ENCODE data around the gene TMED9.
A peak's percentile ranks its signal among the peaks of the same experiment; 100 is the strongest.

TMED9 gene

GRCh38 chr5:177592010-177592834 lies at the start of gene TMED9:
Gene TMED9 (plus strand): TSS chr5:177592203. CDS start chr5:177592215, 12 bp downstream.
- Histone ChIP-seq H3K9ac (peak within 1 kb of the TSS; percentile 91), H3K4me3 (ENCODE audit: low read depth, low read length) (peak within 1 kb of the TSS; percentile 96), H3K27me3 (ENCODE audit: control insufficient read depth, insufficient read depth, low read length) (no peaks in the 10 kb centered on the region), H3K4me1 (peaks cover 4% of the 10 kb centered on the region), H3K4me2 (ENCODE audit: low read length) (peak within 1 kb of the TSS; percentile 96), H3K79me2 (peaks cover 4% of the 10 kb centered on the region), H3K27ac (peak within 1 kb of the TSS; percentile 81), H3K36me3 (ENCODE audit: control insufficient read depth, insufficient read depth, low read length) (no peaks in the 10 kb centered on the region), H3K9me3 (ENCODE audit: control insufficient read depth, low read length) (no peaks in the 10 kb centered on the region), H2AFZ (peak within 1 kb of the TSS; percentile 92)
- TF ChIP-seq CTCF (IDR thresholded peaks at IDR 0.05): peak; percentile 23

GRCh38 chr5:177542816-177543465 lies 49.1 kb upstream of the TMED9 start:
- H3K79me2 ChIP-seq: peaks cover 46% of the 10 kb centered on the region
- H3K4me2 ChIP-seq (ENCODE audit: low read length): no peak overlapping the region
- H3K4me1 ChIP-seq: no peaks in the 10 kb centered on the region
- no peaks in the 10 kb centered on the region for H3K36me3 ChIP-seq (ENCODE audit: control insufficient read depth, insufficient read depth, low read length)
- H3K9ac ChIP-seq: no peak overlapping the region
- no peak overlapping the region for H2AFZ ChIP-seq
- no peak for TF ChIP-seq CTCF (IDR thresholded peaks at IDR 0.05)
- H3K4me3 ChIP-seq (ENCODE audit: low read depth, low read length): no peak overlapping the region
- H3K9me3 ChIP-seq (ENCODE audit: control insufficient read depth, low read length): no peaks in the 10 kb centered on the region
- H3K27ac ChIP-seq: no peak overlapping the region
- no peaks in the 10 kb centered on the region for H3K27me3 ChIP-seq (ENCODE audit: control insufficient read depth, insufficient read depth, low read length)

DNA sequence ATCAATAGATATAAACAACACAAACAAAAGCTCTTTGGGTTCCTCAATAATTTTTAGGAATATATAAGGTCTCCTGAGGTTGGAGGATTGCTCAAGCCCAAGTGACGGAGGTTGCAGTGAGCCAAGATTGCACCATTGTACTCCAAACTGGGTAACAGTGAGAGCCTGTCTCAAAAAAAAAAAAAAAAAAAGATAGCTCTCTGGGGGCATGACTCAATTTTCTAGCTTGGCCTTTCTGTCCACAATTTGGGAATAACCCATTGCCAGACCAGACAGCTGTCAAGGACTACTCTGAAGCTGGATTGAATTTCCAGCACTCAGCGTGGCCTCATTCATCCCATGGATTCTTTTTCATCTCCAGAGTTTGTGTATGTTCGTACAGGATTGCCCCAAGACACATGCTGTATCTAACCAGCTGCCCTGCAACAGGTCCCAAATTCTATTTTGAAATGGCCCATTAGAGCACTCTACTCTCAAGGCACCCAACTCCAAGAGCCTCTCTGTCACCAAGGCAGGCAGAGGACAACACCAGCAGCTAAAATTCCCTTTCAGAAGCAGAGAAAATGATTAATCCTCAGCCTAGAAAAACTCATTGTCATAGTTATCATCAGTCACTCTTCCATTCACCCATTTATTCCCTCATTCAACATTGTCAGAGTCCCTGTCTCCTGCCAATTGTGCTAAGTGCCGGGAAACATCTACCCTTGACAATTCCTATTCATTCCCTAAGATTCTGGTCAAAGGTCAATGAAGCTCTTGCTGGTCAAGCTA lies 46.3 kb upstream of the TMED9 start:
- H3K27ac ChIP-seq: no peak overlapping the region
- H3K4me3 ChIP-seq (ENCODE audit: low read depth, low read length): no peak overlapping the region

DNA sequence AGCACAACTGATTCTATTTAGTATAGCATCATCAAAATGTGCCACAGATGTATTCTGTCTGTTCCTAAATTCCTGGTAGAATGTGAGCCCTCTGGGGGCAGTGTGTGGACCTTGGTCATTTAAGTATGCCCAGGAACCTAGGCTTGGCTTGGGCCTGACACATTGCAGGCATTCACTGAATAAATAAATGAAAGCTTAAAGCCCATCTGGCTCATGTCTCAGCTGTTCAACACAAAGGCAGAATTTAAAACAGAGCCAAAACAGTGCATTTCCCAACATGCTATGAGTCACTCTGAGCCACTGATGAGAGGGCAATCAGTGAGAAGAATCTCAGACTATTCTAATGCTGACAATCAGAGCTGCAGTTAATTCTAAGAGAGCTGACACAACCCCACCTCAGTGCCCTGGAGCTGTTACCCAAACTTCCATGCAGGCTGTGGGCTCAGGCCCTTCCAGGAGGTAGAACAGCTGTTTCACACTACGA lies 45.7 kb upstream of the TMED9 start:
- no peak for TF ChIP-seq CTCF (IDR thresholded peaks at IDR 0.05)
- no peak overlapping the region for H3K9ac ChIP-seq
- H3K27me3 ChIP-seq (ENCODE audit: control insufficient read depth, insufficient read depth, low read length): no peaks in the 10 kb centered on the region
- H3K4me1 ChIP-seq: no peaks in the 10 kb centered on the region
- no peaks in the 10 kb centered on the region for H3K36me3 ChIP-seq (ENCODE audit: control insufficient read depth, insufficient read depth, low read length)
- no peaks in the 10 kb centered on the region for H3K9me3 ChIP-seq (ENCODE audit: control insufficient read depth, low read length)
- H3K4me2 ChIP-seq (ENCODE audit: low read length): no peak overlapping the region
- H2AFZ ChIP-seq: no peak overlapping the region
- H3K79me2 ChIP-seq: peaks cover 76% of the 10 kb centered on the region
- H3K27ac ChIP-seq: no peak overlapping the region
- no peak overlapping the region for H3K4me3 ChIP-seq (ENCODE audit: low read depth, low read length)

More for the DNA sequence above, 46.3 kb upstream of the TMED9 start:
- H3K4me2 ChIP-seq (ENCODE audit: low read length): no peak overlapping the region
- H3K36me3 ChIP-seq (ENCODE audit: control insufficient read depth, insufficient read depth, low read length): no peaks in the 10 kb centered on the region
- H3K9ac ChIP-seq: no peak overlapping the region
- no peak overlapping the region for H2AFZ ChIP-seq
- no peaks in the 10 kb centered on the region for H3K27me3 ChIP-seq (ENCODE audit: control insufficient read depth, insufficient read depth, low read length)
- peaks cover 72% of the 10 kb centered on the region for H3K79me2 ChIP-seq
- no peaks in the 10 kb centered on the region for H3K4me1 ChIP-seq
- no peaks in the 10 kb centered on the region for H3K9me3 ChIP-seq (ENCODE audit: control insufficient read depth, low read length)
- TF ChIP-seq CTCF (IDR thresholded peaks at IDR 0.05): no peak
